ENCODE data around the gene KCTD17. TPM values are rescaled to one million over a fixed set of nuclear protein-coding genes. Genes with fewer than 3 reads are reported as not detected.

The KCTD17 gene
- total RNA-seq, 1 experiment from 2014 or later = 29.4 TPM

DNA sequence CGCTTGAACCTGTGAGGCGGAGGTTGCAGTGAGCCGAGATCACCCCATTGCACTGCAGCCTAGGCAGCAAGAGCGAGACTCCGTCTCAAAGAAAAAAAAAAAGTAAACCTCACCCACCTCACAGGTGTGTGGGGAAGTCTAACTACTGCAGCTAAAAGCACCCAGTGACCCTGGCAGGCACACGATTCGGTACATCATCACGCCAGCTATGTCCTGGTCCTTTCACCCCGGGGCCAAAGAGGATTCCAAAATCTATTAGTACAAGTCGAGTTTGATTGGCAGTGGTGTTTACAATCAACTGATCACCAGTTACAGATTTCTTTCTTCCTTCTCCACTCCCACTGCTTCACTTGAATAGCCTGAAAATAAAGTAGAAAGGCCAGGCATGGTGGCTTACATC is 38.6 kb upstream of the KCTD17 start:
- ATAC-seq (no peak), DNase-seq (ENCODE audit: low spot score) (no peak)
- peaks cover 15% of the 10 kb centered on the region for H3K27me3 Mint-ChIP-seq (ENCODE audit: low read depth)
- TF ChIP-seq ZNF532 (CRISPR knock-in tag; IDR thresholded peaks at IDR 0.05; ENCODE audit: borderline replicate concordance) (no peak), FOXJ3 (CRISPR knock-in tag; IDR thresholded peaks at IDR 0.05; ENCODE audit: borderline replicate concordance) (no peak), JAZF1 (CRISPR knock-in tag; IDR thresholded peaks at IDR 0.05) (no peak), ZNF263 (CRISPR knock-in tag; IDR thresholded peaks at IDR 0.05; ENCODE audit: low read depth) (no peak), GABPB1 (CRISPR knock-in tag; IDR thresholded peaks at IDR 0.05) (no peak), USF2 (CRISPR knock-in tag; IDR thresholded peaks at IDR 0.05) (no peak), ZNF416 (CRISPR knock-in tag; IDR thresholded peaks at IDR 0.05) (no peak), EMX1 (CRISPR knock-in tag; IDR thresholded peaks at IDR 0.05) (no peak), AFF4 (CRISPR knock-in tag; IDR thresholded peaks at IDR 0.05; ENCODE audit: borderline replicate concordance) (no peak), FOXP1 (CRISPR knock-in tag; IDR thresholded peaks at IDR 0.05; ENCODE audit: borderline replicate concordance) (no peak), NFYB (CRISPR knock-in tag; conservative IDR thresholded peaks at IDR 0.05; ENCODE audit: low read depth) (no peak), SOX15 (CRISPR knock-in tag; IDR thresholded peaks at IDR 0.05) (no peak), TEAD1 (CRISPR knock-in tag; IDR thresholded peaks at IDR 0.05) (no peak)
- TF ChIP-seq, protein P1, sequence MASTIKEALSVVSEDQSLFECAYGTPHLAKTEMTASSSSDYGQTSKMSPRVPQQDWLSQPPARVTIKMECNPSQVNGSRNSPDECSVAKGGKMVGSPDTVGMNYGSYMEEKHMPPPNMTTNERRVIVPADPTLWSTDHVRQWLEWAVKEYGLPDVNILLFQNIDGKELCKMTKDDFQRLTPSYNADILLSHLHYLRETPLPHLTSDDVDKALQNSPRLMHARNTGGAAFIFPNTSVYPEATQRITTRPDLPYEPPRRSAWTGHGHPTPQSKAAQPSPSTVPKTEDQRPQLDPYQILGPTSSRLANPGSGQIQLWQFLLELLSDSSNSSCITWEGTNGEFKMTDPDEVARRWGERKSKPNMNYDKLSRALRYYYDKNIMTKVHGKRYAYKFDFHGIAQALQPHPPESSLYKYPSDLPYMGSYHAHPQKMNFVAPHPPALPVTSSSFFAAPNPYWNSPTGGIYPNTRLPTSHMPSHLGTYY (CRISPR knock-in tag; IDR thresholded peaks at IDR 0.05) = no peak
- H3K4me3 Mint-ChIP-seq = no peak overlapping the region
- H3K9me3 Mint-ChIP-seq = no peaks in the 10 kb centered on the region
- H3K36me3 Mint-ChIP-seq = no peaks in the 10 kb centered on the region; the same call in 1 of the 2 replicates
- POLR2A ChIA-PET = no interaction called here
- H3K4me1 Mint-ChIP-seq = peaks cover 14% of the 10 kb centered on the region
- no peak overlapping the region for H3K27ac Mint-ChIP-seq
- CTCF ChIA-PET = interaction anchor here (0.6 to 4.9 kb wide), 7 partner anchors 9 to 239 kb away, joined by 3 to 13 read pairs (median 3); partner anchors contain the start of gene KCTD17

GRCh38 chr22:37014415-37014806 is 37.1 kb upstream of the KCTD17 start:
- Mint-ChIP-seq H3K4me3 (no peak overlapping the region), H3K36me3 (no peaks in the 10 kb centered on the region; the same call in 1 of the 2 replicates), H3K27ac (no peak overlapping the region), H3K27me3 (ENCODE audit: low read depth) (peaks cover 7% of the 10 kb centered on the region), H3K4me1 (peaks cover 16% of the 10 kb centered on the region), H3K9me3 (no peaks in the 10 kb centered on the region)
- ChIA-PET POLR2A (no interaction called here), CTCF (interaction anchor here (1.4 to 4.9 kb wide), 4 partner anchors 16 to 55 kb away, joined by 4 to 13 read pairs (median 6); no protein-coding TSS in a partner anchor)
- ATAC-seq (no peak), DNase-seq (ENCODE audit: low spot score) (no peak)
- TF ChIP-seq ZNF396 (CRISPR knock-in tag; IDR thresholded peaks at IDR 0.05; ENCODE audit: borderline replicate concordance) (no peak), CTCF (IDR thresholded peaks at IDR 0.05) (no peak), ZNF138 (CRISPR knock-in tag; conservative IDR thresholded peaks at IDR 0.05) (no peak), RELA (CRISPR knock-in tag; IDR thresholded peaks at IDR 0.05; ENCODE audit: borderline replicate concordance) (no peak), ZNF317 (CRISPR knock-in tag; IDR thresholded peaks at IDR 0.05; ENCODE audit: borderline replicate concordance, low read depth) (no peak), AFF4 (CRISPR knock-in tag; IDR thresholded peaks at IDR 0.05; ENCODE audit: borderline replicate concordance) (no peak), NR1H2 (CRISPR knock-in tag; IDR thresholded peaks at IDR 0.05) (no peak)

Data from WTC11 (cell line).